ENCODE measurements around the gene TRIM46.

DNA sequence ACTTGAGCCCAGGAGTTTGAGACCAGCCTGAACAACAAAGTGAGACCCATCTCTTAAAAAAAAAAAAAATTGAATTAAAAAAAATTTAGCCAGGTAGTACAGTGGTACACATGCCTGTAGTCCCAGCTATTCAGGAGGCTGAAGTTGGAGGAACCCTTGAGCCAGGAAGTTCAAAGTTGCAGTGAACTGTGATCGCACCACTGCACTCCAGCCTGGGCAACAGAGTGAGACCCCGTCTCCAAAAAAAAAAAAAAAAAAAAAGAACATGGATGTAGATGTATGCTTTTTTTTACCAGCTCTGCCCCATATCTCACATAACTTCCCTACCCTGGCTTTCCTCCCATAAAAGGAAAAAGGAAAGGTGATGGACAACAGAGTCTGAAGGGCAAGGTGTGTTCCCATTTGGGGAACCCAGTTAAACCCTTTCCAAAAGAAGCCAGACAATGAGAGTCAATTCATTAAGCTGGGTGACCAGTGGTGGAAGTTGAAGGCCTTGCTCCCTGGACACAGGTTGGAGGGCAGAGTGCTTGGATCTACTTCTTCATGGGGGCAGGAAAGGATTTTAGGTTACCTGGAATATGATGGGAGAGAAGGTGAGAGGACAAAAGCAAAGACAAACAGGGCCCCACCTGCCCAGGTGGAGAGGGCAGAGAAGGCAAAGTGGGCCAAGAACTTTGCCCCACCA lies 3.4 kb upstream of the TRIM46 start:
- TF ChIP-seq, protein P1, sequence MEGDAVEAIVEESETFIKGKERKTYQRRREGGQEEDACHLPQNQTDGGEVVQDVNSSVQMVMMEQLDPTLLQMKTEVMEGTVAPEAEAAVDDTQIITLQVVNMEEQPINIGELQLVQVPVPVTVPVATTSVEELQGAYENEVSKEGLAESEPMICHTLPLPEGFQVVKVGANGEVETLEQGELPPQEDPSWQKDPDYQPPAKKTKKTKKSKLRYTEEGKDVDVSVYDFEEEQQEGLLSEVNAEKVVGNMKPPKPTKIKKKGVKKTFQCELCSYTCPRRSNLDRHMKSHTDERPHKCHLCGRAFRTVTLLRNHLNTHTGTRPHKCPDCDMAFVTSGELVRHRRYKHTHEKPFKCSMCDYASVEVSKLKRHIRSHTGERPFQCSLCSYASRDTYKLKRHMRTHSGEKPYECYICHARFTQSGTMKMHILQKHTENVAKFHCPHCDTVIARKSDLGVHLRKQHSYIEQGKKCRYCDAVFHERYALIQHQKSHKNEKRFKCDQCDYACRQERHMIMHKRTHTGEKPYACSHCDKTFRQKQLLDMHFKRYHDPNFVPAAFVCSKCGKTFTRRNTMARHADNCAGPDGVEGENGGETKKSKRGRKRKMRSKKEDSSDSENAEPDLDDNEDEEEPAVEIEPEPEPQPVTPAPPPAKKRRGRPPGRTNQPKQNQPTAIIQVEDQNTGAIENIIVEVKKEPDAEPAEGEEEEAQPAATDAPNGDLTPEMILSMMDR (IDR thresholded peaks at IDR 0.05): no peak
- TF ChIP-seq POLR2A (IDR thresholded peaks at IDR 0.05): no peak
